ENCODE data around the gene AQP10. TPM values are rescaled to one million over a fixed set of nuclear protein-coding genes. Genes with fewer than 3 reads are reported as not detected.
"Not testable (repeated sequence)": the region's sequence is repeated elsewhere in the genome, so short reads cannot be mapped to it uniquely, and the experiment has no call there.

AQP10 gene
- total RNA-seq: under 1 TPM in 1 of 6 donors, not detected in 5; 0.09 TPM
- polyA plus RNA-seq: under 1 TPM in 1 of 2 donors, not detected in 1; 0.07 TPM

- H3K27ac ChIP-seq: no peak within 1 kb of the TSS
- intact Hi-C loops (cut with DNase I): no loop called here
- 16 to 17% methylated on average over 9 of the region's 9 CpGs for WGBS, 2 donors
- H3K4me3 ChIP-seq: no peak within 1 kb of the TSS
- TF ChIP-seq CTCF (IDR thresholded peaks at IDR 0.05): no peak
- H3K36me3 ChIP-seq: no peaks in the 10 kb centered on the region
- no peaks in the 10 kb centered on the region for H3K9me3 ChIP-seq
- peaks cover 0 to 2% (median 0%) of the 10 kb centered on the region in 3 donors for H3K4me1 ChIP-seq
- peak in 3 of 4 donors; percentile 42 to 55 (median 43) for ATAC-seq
- no peaks in the 10 kb centered on the region for H3K27me3 ChIP-seq
- no peak for DNase-seq
- no peak for FAIRE-seq
Observed at GRCh38 chr1:154320882-154321608, at the start of gene AQP10. AQP10 (plus strand) TSS chr1:154321093; CDS start chr1:154321156, 63 bp downstream.

GRCh38 chr1:154272217-154272998 lies 48.5 kb upstream of the AQP10 start, which contains the start of gene HAX1:
HAX1 (plus strand) TSS chr1:154272629; CDS start chr1:154272724, 95 bp downstream.
- ATAC-seq: peak; percentile 93 to 96 (median 94)
- Histone ChIP-seq H3K9me3 (no peaks in the 10 kb centered on the region), H3K36me3 (peaks cover 0 to 22% (median 0%) of the 10 kb centered on the region in 3 donors), H3K4me3 (peak within 1 kb of the TSS; percentile 31 to 78 (median 68)), H3K4me1 (peaks cover 0 to 6% (median 0%) of the 10 kb centered on the region in 3 donors), H3K27me3 (no peaks in the 10 kb centered on the region), H3K27ac (peak within 1 kb of the TSS; percentile 58 to 83 (median 65))
- peak; percentile 84 to 94 (median 92) for DNase-seq
- intact Hi-C loops (cut with DNase I): no loop called here
- WGBS, 2 donors: 0% methylated on average over 47 of the region's 47 CpGs
- FAIRE-seq: peak; percentile 83
- TF ChIP-seq CTCF (IDR thresholded peaks at IDR 0.05): peak; percentile 45 to 66 (median 56)

- intact Hi-C loops (cut with DNase I): no loop called here
- no peaks in the 10 kb centered on the region for H3K9me3 ChIP-seq
- ATAC-seq (no peak), DNase-seq (no peak), FAIRE-seq (no peak)
- peak overlapping the region in 3 of 4 donors; percentile 58 to 83 (median 69) for H3K27ac ChIP-seq
- peaks cover 0 to 22% (median 0%) of the 10 kb centered on the region in 3 donors for H3K36me3 ChIP-seq
- peak overlapping the region; percentile 31 to 78 (median 68) for H3K4me3 ChIP-seq
- peaks cover 0 to 6% (median 0%) of the 10 kb centered on the region in 3 donors for H3K4me1 ChIP-seq
- 29 to 41% methylated on average over 13 of the region's 13 CpGs for WGBS, 2 donors
- TF ChIP-seq CTCF (IDR thresholded peaks at IDR 0.05): no peak
- no peaks in the 10 kb centered on the region for H3K27me3 ChIP-seq
Observed at GRCh38 chr1:154272999-154273563, 47.8 kb upstream of the AQP10 start.

- TF ChIP-seq CTCF (IDR thresholded peaks at IDR 0.05): no peak
- no peak for DNase-seq
- WGBS, 2 donors: 90 to 96% methylated on average over 7 of the region's 7 CpGs
- no peak for FAIRE-seq
- Histone ChIP-seq H3K27ac (no peak overlapping the region), H3K9me3 (no peaks in the 10 kb centered on the region), H3K4me1 (peaks cover 0 to 6% (median 0%) of the 10 kb centered on the region in 3 donors), H3K36me3 (peaks cover 0 to 10% (median 0%) of the 10 kb centered on the region in 3 donors), H3K4me3 (no peak overlapping the region), H3K27me3 (no peaks in the 10 kb centered on the region)
- no peak for ATAC-seq
- intact Hi-C loops (cut with DNase I): no loop called here
Observed at GRCh38 chr1:154276797-154277196, 44.1 kb upstream of the AQP10 start.

- ATAC-seq; DNase-seq; H3K27ac ChIP-seq; intact Hi-C loops (cut with DNase I); H3K4me1 ChIP-seq; H3K9me3 ChIP-seq; H3K27me3 ChIP-seq; FAIRE-seq; H3K4me3 ChIP-seq; H3K36me3 ChIP-seq: not testable (repeated sequence)
- WGBS, 2 donors: 78 to 88% methylated on average over 15 to 28 of the region's 30 CpGs
Observed at GRCh38 chr1:154287591-154287990, 33.3 kb upstream of the AQP10 start.

Data from pancreas (tissue), 10 donors.